GM04504 (cell line): Measurements from ENCODE around the gene LY6G6C.

ENCODE experiments used
- DNase-seq: peaks from one replicate; pipeline ENCODE4 v3.0.0-alpha.2; 2012; ENCODE audit warnings: low read depth

The LY6G6C gene

GRCh38 chr6:31721351-31722020 lies at the start of gene LY6G6C:
TSS of gene LY6G6C (minus strand) at chr6:31721746. CDS start at chr6:31721679, 67 bp downstream.
- DNase-seq = no peak

GRCh38 chr6:31770860-31771259 lies 49.3 kb upstream of the LY6G6C start:
- DNase-seq = no peak

GRCh38 chr6:31769684-31770371 lies 48.3 kb upstream of the LY6G6C start:
- DNase-seq = no peak

- no peak for DNase-seq
Measured at GRCh38 chr6:31768363-31769257, 47.1 kb upstream of the LY6G6C start.

GRCh38 chr6:31767096-31767645 lies 45.6 kb upstream of the LY6G6C start:
- DNase-seq = no peak

GRCh38 chr6:31765910-31766794 lies 44.6 kb upstream of the LY6G6C start:
- DNase-seq = no peak

GRCh38 chr6:31765559-31765909 lies 44.0 kb upstream of the LY6G6C start:
- DNase-seq = no peak

- DNase-seq = no peak
Measured at GRCh38 chr6:31764198-31764597, 42.7 kb upstream of the LY6G6C start.

- DNase-seq = peak; percentile 56
Measured at GRCh38 chr6:31763619-31763940, 42.0 kb upstream of the LY6G6C start.

- DNase-seq = no peak
Measured at GRCh38 chr6:31762878-31763618, 41.5 kb upstream of the LY6G6C start.

- DNase-seq = no peak
Measured at GRCh38 chr6:31762356-31762755, 40.8 kb upstream of the LY6G6C start, which contains the start of gene SAPCD1. TSS of gene SAPCD1 (plus strand) at chr6:31762656. CDS start at chr6:31763055, 399 bp downstream.

- DNase-seq = no peak
Measured at GRCh38 chr6:31761343-31761742, 39.8 kb upstream of the LY6G6C start.

GRCh38 chr6:31760790-31761189 lies 39.2 kb upstream of the LY6G6C start:
- no peak for DNase-seq

- DNase-seq = no peak
Measured at GRCh38 chr6:31758281-31758680, 36.7 kb upstream of the LY6G6C start.

- DNase-seq = peak; percentile 47
Measured at GRCh38 chr6:31752739-31753319, 31.3 kb upstream of the LY6G6C start.

GRCh38 chr6:31750411-31751022 lies 29.0 kb upstream of the LY6G6C start:
- DNase-seq = no peak

- DNase-seq = no peak
Measured at GRCh38 chr6:31749301-31750036, 27.9 kb upstream of the LY6G6C start.

GRCh38 chr6:31744422-31744821 lies 22.9 kb upstream of the LY6G6C start:
- no peak for DNase-seq

GRCh38 chr6:31742894-31743293 lies 21.3 kb upstream of the LY6G6C start:
- no peak for DNase-seq
